ENCODE results near the gene MAP2K3.

DNA sequence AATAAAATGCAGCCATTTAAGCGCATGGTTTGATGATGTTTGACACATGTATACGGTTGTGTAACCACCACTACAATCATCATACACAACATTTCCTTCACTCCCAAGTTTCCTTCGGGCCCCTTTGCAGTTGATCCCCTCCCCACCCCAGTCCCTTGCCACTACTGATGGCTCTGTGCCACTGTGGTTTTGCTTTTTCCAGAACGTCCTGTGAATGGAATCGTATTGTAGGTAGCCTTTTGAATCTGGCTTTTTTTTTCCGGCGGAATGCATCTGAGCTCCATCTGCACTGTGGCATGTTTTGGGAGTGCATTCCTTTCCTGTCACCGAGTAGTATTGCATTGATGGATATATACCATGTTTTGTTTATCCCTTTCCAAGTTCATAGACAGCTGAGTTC lies 15.1 kb upstream of the MAP2K3 start:
- no peak for TF ChIP-seq EZH2 (IDR thresholded peaks at IDR 0.05)
- no peak for TF ChIP-seq POLR2AphosphoS5 (IDR thresholded peaks at IDR 0.05; ENCODE audit: borderline replicate concordance, low read depth, low read length)
